Left colon (tissue), 2 donors: Measurements from ENCODE around the gene LIMD2. TPM values are rescaled to one million over a fixed set of nuclear protein-coding genes. Genes with fewer than 3 reads are reported as not detected.
A peak's percentile ranks its signal among the peaks of the same experiment; 100 is the strongest.

Experiments
- ATAC-seq: fragments of 200-7000 bp; cut with Tn5 transposase; one replicate; pipeline ENCODE4 v1.9.1; 2020; ENCODE audit warnings: mild to moderate bottlenecking, moderate library complexity
- DNase-seq, 2 donors: peaks; one replicate each; pipeline ENCODE4 v3.0.0-alpha.2; 2020
- intact Hi-C, 2 donors: fragments of 100-400 bp; cut with DNase I in 1 of 2; cut with micrococcal nuclease in 1 of 2; formaldehyde crosslinking; loops; one replicate each; pipeline versions ENCODE4 v1.11.2 to v1.14.0; 2022; cut with DNase I, micrococcal nuclease
- total RNA-seq, 2 donors: library from RNA; stranded (reverse); fragmentation: NEBNext Ultra II Directional; extraction: Animal tissue kit (Norgen Biotek cat#: 25700); gene quantifications; one replicate each; pipeline ENCODE4 v1.2.1, GENCODE V29; 2021
- donor health status: DM: no; HTN: no; CAD: no.
- donor health status: DM: yes; HTN: yes; CAD: no.

Gene LIMD2
- total RNA-seq, 2 donors from 2014 or later, result 3.7 to 8.5 TPM

DNA sequence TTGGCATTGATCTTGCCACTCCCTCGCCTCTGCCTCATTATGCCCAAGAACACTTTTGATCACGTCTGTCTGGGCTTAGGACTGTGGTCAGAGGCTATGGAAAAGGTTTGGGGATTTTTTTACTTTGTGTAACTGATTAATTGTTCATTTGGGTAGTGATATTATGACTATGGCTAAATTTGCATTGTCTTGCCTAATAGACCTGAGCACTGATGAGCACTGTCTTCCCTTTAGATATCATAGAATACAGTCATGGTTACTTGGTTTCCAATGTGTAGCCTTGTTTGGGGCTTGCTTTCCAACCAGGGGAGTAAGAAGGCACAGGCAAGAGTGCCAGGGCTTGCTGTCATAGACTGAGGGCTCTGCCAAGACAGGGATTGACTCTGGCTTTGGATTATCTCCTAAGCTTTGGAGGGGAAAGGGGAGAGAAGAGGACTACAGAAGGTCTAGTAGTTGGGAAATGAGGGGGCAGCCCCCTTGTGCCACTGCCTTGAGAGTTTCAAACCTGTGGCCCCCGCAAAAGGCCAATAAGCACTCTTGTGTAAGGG is 13.7 kb downstream of the LIMD2 start:
- ATAC-seq, result no peak
- intact Hi-C loops, result no loop called here
- DNase-seq, result no peak

DNA sequence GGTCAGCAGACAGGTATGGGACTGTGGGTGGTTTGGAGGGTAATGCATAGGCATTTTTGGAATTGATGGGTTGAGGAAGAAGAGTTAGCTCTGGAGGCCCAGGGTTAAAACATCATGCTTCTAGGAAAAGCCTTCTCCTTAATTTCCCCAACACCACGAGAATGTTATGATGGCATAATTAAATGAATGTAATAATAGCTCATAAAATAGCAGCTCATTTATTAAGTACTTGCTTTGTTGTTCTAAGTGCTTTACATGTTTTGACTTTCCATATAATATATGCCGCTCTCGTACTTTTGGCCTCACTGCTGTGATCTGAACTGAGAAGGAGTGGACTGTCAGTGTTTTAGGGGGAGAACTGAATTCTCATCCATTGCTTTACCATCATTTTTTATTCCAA is 14.3 kb downstream of the LIMD2 start:
- ATAC-seq, result no peak
- no peak for DNase-seq
- intact Hi-C loops, result no loop called here

- peak; percentile 55 for ATAC-seq
- intact Hi-C loops, result no loop called here
- no peak for DNase-seq
Observed at GRCh38 chr17:63685041-63685440, 14.9 kb downstream of the LIMD2 start.

DNA sequence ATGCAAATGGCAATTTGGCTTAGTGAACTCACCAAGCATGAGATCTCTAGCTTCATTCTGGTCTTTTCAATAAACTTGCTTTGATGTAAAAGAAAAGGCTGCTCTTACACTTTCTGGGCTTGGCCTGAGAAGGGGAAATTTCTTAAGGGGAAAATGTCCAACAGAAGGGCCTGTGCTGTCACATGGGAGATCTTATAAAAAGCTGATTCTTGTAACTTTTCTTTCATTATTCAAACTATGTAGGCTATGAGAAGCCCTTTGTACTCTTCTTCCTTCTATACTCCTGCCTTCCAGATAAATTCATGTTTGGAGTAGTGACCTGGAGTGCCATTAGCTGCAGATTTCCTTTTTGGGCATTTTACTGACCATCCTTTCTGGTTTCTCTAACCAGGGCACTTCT is 16.9 kb downstream of the LIMD2 start:
- ATAC-seq (no peak), DNase-seq (no peak)
- intact Hi-C loops, result no loop called here

GRCh38 chr17:63682441-63682840 is 17.5 kb downstream of the LIMD2 start:
- DNase-seq (no peak), ATAC-seq (no peak)
- intact Hi-C loops, result no loop called here

GRCh38 chr17:63681530-63681929 is 18.4 kb downstream of the LIMD2 start:
- ATAC-seq (no peak), DNase-seq (no peak)
- intact Hi-C loops, result no loop called here

- no peak for DNase-seq
- intact Hi-C loops, result no loop called here
- no peak for ATAC-seq
Observed at GRCh38 chr17:63680700-63681099, 19.2 kb downstream of the LIMD2 start.

DNA sequence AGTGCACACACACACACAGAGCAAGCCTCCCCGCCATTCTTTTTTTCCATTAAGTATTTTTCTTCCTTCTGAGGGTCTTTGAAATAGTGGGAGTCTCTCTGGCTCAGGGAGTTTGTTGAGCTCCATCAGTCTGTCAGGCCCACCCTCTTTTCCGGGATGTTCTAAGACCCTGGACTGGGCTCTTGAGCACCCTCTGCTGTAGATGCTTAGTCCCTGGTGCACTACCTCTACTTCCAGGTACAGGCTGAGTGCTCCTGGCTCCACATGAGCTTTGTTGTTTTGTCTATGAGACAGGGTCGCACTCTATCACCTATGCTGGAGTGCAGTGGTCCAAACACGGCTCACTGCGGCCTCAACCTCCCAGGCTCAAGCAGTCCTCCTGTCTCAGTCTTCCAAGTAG is 20.7 kb downstream of the LIMD2 start:
- intact Hi-C loops, result no loop called here
- DNase-seq (no peak), ATAC-seq (no peak)

DNA sequence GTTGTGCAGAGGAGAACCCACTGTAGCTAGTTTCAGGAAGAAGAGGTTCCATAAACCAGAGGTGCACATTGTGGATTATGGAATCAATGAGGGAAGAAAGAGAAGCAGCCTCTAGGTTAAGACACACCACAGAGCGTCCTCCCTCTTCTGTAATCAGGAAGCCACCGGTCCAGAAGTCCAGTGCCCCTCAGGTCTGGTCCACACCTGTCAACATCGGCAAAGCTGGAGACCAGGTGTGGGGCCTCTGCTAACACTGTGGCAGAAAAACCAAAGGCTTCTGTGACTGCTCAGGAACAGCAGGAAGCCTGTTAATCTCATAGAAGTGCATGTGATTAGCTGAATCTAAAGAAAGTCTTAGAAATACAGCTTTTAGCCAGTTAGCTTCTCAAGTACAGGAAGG is 23.3 kb downstream of the LIMD2 start:
- DNase-seq (no peak), ATAC-seq (peak; percentile 60)
- intact Hi-C loops, result no loop called here

- peak; percentile 89 to 90 for DNase-seq
- intact Hi-C loops, result no loop called here
- ATAC-seq, result peak; percentile 94
Observed at GRCh38 chr17:63675607-63676546, 24.0 kb downstream of the LIMD2 start.

GRCh38 chr17:63675231-63675606 is 24.7 kb downstream of the LIMD2 start:
- ATAC-seq (peak; percentile 70), DNase-seq (no peak)
- intact Hi-C loops, result no loop called here

DNA sequence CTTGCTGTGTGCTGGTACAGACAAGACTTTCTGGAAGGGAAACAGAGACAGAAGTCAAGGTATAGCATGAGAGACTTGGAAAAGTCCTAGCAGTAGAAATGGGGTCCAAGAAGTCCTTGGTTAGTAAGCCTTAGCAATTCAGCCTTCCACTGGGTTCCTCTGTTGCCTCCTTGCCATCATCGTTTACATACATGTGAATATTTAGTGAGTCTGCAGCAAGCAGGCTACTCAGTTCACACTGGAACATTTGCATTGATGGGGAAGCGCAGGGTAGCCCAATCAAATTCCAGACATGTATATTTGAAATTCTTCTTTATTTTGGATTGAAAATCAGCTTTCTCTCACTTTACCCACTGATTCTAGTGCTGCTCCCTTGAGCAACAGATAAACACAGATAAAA is 27.1 kb downstream of the LIMD2 start:
- no peak for DNase-seq
- intact Hi-C loops, result no loop called here
- ATAC-seq, result no peak

DNA sequence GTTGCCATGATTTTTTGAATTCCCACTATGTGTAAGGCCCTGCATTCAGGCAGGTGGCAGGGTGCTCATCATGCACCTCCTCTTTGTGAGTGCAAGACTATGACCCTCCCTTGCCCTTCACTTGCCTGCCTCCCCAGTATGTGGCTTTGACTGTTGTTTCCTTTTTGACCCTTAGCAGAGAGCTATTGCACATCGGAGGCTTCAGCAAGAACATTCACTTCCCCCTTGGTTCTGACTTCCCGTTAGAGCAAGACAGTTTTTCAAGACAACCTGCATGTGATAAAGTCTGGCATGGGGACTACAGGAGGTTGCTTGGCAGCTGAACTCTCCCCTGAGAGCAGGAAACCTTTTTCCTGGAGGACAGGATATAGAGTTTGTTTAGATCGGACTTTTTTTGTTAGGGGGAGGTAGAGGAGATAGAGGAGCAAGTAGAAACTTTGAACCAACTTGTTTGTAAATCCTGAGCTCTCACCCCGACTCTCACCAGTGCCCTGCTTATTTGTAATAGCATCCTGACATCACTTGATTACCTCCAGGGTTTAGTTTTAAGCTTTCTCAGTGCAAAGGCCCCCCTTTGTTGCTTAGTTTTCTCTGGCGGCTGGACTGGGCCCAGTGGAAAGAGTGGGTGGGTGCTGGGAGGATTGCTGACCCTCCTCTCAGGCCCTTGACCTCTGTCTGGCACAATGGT is 34.3 kb downstream of the LIMD2 start:
- DNase-seq, result no peak
- intact Hi-C loops, result no loop called here
- no peak for ATAC-seq

DNA sequence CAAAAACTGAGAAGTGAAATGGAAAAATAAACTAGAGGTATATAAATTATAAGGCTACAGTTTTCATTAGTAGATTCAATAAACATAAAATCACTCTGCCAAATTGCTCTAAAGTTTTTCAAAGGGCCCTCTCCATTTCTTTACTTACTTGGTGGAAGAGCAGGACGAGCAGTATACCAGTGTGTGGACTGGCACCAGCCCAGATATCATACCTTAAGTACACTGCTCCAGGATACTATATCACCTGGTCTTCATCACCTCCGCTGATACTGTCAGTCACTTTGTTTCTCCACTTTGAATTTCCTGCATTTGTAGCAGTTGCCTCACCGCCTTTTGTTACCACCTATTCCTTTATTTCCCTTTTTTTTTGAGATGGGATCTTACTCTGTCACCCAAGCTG is 40.1 kb downstream of the LIMD2 start:
- DNase-seq, result no peak
- ATAC-seq, result no peak
- intact Hi-C loops, result no loop called here

GRCh38 chr17:63658366-63658765 is 41.6 kb downstream of the LIMD2 start:
- ATAC-seq, result no peak
- intact Hi-C loops, result no loop called here
- DNase-seq, result no peak

- DNase-seq (no peak), ATAC-seq (no peak)
- intact Hi-C loops, result no loop called here
Observed at GRCh38 chr17:63657786-63658185, 42.1 kb downstream of the LIMD2 start.

DNA sequence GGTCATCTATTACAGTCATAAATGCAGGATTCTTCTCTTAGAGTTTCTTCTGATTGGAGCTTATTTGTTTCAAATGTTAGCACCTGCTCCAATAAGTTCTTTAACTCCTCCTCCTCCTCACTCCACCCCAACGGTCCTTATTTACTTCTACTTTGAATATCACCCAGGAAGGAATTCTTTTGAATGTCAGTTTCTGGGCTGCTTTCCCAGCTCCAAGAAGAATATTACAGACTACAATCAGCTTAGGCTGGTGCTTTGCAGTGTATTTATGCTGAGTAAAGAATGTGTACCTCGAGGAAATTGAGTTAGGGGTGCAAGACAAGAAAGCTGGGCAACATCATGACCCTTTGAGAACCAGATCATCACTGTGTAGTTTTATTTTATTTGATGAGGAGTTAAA is 46.9 kb downstream of the LIMD2 start:
- DNase-seq (no peak), ATAC-seq (peak; percentile 52)
- intact Hi-C loops, result no loop called here

DNA sequence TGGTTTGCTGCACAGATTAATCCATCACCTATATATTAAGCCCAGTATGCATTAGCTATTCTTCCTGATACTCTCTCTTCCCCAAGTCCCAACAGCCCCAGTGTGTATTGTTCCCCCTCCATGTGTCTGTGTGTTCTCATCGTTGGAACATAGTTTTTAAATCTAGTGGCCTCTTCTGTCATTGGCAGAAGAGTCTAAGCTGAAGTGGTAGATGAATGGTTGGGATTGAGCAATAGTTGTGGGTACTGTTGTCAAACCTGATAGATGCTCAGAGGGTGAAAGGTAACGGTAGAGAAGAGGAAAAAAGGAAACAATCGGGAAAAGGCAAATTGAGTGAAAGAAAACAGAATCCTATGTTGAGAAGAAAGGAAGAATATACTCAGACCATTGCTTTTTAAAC is 47.8 kb downstream of the LIMD2 start:
- ATAC-seq, result no peak
- intact Hi-C loops, result no loop called here
- DNase-seq, result no peak

DNA sequence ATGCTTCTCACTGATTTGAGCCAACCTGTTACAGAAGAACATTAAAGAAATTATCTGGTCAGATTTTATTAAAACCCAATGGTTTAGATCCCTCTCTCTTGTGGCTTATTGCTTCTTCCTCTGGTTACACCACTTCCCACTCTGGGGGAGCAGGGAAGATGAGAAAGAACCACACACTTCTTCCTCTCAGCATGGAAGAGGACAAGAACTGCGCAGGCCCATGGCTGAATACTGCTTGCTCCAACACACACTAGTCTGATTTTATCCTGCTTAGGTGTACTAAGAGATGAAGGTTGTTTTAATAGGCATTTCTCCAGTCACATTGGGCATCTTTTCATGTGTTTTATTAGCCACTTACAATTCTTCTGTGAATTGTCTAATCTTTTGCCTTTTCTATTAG is 50.1 kb downstream of the LIMD2 start:
- intact Hi-C loops, result no loop called here
- ATAC-seq (no peak), DNase-seq (no peak)

DNA sequence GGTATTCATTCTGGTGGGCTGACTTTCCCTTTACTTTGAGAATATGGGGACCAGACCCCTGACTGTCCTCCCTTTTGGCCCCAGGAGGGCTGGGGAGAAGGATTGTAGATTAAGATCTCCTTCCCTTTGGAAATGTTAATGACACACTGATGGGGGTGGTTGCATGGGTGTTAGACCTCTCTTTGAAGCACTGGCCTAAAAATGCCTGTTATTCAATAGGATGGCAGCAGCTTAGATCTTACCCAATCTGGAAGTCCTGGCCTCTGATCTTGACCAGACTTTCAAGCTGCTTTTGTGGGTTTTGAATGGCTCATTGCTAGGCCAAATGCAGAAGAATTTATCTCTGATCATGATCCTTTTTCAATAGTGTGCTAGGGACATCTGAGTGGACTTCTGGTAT is 52.0 kb downstream of the LIMD2 start:
- intact Hi-C loops, result no loop called here
- no peak for DNase-seq
- no peak for ATAC-seq
